Epidermal melanocyte (primary cell): ENCODE data around the gene CDH13.

ENCODE experiments used
- DNase-seq: peaks from one replicate; pipeline ENCODE4 v3.0.0; 2011; ENCODE audit warnings: low spot score; ENCODE audit not compliant: insufficient read length

Gene CDH13

DNA sequence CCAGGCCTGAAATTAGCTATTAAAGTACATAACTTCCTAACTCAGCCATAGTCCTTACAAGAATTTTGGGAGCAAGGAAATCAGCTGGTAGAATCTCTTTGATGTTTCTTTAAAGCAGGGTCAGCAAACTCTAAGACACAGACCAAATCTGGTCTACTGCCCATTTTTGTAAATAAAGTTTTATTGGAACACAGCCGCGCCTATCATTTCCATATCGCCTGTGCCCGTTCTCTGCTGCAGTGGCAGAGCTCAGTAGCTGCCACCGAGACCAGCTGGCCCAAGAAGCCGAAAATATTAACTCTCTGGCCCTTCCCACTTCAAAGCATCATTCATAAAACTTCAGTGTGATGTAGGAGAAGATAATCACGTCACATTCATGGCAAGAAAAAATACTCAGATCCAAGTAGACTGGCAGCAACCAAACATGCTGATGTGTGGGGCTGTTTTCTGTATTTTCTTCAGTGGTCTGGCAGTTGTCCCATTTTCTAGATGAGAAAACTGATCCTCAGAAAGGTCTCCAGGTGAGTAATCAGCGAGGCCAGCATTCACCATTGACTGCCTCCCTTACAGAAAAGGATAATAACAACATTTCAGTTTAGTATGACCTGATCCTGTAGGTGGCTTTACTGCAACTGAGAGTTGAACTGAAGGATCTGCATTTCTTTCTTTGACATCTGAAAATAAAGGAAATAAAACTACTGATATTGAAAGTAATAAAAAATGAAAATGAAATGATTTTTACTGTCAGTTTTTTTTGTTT lies 1163.1 kb downstream of the CDH13 start:
- no peak for DNase-seq

DNA sequence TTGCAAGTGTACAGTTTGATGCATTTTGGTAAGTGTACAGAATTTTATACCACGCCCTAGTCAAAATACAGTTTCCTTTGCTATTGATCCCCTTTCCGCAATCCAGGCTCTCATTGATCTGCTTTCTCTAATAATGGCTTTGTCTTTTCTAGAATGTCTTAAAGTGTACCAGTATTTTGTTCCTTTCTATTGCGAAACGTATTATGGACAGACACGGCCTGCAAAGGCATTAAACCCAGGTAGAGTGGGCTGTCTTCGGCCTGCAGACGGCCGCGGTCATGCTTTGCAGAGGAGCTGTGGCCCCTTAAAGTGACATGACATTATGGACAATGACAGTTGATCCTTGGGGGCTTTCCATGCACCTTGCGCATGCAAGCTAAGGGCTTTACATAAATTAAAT lies 1165.1 kb downstream of the CDH13 start:
- DNase-seq, result no peak

DNA sequence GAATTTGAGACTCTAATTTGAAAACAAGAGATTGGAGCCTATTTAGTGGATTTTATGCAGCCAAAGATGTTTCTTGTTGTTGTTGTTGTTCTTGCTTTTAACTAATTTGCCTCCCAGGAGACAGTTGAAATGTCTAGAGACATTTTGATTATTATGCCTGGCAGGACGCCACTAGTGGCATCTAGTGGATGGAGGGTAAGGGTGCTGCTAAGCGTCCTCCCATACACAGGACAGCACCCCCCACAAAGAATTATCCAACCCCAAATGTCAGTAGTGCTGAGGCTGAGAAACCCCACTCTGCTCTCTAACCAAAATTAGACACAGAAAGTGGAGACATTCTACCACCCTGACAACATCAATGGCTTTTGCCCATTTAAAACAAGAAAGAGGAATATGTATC lies 1165.6 kb downstream of the CDH13 start:
- no peak for DNase-seq

DNA sequence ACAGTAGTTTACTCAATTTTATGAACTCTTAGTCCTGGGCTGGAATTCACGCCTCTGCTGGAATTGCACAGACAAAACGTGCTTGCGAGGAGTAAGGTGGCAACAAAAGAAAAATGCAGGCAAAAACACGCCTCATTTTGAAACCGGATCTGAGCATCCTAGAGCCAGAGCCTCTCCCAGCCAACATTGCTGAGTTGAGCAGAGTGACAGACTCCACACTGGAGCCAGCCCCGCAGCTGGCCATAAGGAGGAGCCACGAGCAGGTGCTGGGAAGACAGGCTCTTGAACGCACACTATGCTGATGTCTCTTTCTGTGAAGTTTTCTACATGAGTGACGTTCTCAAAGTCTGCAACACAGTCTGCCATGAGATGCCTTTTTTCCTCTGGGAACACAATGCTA lies 1166.4 kb downstream of the CDH13 start:
- no peak for DNase-seq

DNA sequence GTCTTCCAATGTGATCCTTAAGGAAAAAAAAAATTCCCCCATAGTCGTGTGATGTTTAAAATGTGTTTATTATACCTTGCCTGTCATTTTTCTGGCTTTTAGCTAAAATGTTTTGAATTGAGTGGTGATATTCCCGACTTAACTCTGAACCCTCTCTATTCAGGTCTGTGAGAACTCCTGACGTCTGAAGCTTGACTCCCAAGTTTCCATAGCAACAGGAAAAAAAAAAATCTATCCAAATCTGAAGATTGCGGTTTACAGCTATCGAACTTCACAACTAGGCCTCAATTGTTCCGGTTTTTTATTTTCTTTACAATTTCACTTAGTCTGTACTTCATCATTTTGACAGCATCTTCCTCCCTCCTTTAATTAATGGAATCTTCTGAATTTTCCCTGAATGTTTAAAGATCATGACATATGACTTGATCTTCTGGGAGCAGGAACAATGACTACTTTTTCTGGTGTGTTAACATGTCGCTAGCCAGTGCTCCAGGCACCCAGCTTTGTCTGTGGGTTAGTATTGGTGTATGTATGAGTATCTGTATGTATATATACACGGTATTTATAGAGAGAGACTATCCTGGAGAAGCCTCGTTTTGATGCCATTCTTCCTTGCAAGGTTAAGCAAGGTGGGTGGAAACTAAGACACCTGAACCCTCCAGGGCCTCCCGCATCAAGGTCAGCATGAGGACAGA lies 1168.2 kb downstream of the CDH13 start:
- DNase-seq, result no peak

DNA sequence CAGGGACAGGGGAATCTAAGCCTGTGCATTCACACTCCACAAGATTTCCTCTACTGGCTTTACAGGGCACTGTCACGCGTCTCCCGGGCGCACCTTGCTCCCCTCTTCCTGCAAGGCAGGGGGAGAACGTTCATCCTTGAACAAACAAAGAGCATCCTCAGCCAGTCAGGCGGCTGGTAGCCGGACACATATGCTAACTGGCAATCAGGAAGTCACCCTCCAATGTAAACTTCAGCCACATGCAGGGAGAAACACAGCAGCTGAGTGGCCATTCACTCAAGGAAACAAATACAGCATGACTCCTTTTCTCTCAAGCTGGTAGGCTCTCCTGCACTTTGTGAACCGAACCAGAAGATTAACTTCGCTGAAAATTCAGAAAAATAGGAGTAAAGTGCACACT lies 1170.2 kb downstream of the CDH13 start:
- no peak for DNase-seq

DNA sequence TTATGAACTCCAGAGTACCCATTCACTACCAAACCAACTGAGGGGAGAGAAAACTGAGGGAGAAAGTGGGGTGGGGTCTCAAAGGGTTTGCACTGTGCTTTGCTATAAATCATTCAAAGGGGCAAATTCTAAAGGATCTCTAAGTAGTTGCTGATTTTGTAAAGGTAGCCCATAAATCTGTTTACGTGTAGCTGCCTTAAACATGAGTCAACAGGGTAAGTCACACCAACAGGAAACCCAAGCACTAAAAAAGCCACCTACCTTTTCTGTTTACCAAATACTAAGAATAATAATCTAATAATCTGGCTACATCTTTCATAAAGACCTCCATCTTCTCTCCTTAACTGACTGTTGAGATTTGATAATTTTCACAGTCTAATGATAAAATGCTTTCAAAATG lies 1172.6 kb downstream of the CDH13 start:
- no peak for DNase-seq

DNA sequence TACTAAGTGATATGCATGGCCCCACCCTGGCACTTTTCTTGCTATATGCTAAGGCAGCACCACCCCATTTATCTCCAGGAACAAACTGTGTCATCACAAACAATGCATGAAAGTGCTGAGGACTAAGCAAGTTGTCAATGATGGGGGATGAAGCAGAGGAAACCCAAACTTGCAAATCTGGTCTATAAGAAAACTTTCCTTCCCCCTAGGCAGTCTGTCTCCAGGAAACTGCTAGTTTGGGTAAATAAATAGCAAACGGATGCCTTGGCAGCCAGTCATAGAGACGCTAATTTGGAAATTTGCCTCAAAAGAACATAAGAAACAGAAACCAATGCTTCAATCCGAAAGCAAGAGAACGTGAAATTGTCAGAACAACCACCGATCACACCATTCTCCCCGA lies 1175.4 kb downstream of the CDH13 start:
- peak; percentile 55 for DNase-seq

DNA sequence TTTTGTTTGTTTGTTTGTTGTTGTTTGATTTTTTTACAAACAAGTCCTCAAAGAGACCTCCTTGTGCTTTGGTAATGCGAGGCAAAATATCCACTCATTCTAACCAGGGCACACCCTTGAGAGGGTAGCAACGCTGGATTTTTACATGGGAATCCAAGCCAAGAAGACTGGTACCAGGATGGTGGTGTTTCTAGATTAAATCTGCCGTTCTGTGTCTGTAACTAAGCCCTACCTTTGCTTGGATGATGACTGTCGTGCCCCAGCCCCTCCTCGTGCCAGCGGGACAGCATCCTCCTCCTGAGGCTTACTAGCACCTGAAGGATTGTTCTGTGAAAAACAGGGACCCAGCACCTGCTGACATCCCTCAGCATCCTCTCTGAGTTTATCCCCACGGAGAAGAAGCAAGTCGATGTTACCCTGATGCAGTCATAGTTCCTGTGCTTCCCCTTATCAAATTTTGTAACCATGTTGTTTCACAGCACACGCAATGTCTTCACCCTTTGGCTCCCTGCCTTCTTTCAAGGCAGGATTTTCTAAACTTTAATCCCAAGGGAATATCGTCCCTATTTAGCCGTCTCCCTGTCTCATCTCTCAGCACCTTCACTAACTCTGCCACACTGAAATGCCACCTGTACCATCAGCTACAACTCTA lies 1175.9 kb downstream of the CDH13 start:
- DNase-seq, result no peak

DNA sequence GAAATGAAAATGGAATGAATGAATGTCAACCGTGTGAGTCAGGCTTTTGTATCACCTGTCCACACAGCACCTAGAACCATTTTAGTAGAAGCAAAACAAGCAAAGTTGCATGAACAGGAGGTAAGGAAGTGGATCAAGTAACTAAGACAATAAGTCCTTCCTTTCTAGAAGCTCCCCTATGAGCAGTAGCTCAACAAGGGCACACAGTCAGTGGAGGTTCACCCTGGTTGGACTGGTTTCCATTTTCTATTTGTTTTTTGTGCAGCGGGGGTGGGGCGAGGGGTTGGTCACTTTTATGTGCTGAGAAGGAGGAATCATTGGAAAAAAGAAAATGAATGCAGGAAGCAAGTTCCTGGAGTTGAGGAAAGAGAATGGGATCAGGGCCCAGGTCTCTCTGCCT lies 1177.0 kb downstream of the CDH13 start:
- DNase-seq, result no peak

DNA sequence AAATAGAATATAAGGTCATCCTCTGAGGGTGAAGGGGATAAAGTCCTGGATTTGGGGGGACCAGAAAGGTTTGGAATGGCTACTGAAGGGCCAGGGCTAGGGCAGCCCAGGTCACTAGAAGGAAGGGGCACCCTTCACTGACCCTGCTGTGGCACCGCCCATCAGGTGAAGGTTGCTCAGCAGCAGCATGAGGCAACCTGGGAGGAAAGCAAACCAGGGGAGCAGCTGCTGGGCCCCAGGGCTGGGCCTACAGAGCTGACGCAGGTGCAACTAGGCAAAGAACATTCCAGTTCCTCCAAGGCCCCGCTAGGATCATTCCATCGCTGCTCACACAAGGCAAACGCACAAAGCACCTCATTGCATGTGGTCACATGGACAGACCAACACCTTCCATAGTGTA lies 1177.6 kb downstream of the CDH13 start:
- DNase-seq, result no peak

DNA sequence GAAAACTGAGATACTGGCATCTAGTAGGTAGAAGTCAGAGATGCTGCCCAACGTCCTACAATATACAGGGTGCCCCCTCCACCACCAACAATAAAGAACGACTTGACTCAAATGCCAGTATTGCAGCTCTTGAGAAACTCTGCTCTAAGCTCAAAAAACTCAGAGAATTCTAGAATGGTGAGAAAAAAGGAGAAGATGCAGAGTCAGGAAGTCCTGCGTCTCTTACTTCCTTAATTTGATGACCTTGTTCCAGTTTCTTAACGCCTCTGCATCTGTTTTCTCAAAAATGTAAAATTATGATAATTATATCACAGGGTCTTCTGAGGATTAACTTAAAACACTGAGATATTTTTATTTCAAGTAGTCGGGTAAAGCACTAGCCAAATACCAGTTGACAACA lies 1179.3 kb downstream of the CDH13 start:
- no peak for DNase-seq

DNA sequence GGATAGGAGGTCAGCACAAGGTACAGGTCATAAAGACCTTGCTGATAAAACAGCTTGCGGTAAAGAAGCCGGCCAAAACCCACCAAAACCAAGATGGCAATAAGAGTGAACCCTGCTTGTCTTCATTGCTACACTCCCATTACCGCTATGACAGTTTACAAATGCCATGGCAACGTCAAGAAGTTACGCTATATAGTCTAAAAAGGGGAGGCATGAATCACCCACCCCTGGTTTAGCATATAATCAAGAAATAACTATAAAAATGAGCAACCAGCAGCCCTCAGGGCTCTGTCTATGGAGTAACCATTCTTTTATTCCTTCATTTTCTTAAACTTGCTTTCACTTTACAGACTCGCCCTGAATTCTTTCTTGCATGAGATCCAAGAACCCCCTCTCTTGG lies 1180.0 kb downstream of the CDH13 start:
- DNase-seq, result no peak

DNA sequence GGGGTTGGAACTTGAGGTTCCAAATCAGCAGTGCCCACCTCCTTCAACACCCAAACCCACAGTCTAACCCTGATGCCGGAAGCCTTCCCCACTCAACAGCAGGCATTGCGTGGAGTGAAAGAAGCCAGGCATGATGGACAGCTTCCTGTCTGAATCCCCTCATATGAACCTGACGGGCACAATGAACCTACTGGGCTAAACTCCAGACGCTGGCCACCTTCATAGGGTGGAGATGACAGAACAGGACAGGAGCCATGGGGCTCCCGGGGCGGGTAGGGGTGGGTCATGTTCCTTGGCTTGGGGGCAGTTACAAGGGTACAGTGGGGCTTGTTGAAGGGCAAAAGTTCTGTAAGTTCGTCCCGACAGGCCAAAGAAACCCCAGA lies 1180.5 kb downstream of the CDH13 start:
- no peak for DNase-seq

DNA sequence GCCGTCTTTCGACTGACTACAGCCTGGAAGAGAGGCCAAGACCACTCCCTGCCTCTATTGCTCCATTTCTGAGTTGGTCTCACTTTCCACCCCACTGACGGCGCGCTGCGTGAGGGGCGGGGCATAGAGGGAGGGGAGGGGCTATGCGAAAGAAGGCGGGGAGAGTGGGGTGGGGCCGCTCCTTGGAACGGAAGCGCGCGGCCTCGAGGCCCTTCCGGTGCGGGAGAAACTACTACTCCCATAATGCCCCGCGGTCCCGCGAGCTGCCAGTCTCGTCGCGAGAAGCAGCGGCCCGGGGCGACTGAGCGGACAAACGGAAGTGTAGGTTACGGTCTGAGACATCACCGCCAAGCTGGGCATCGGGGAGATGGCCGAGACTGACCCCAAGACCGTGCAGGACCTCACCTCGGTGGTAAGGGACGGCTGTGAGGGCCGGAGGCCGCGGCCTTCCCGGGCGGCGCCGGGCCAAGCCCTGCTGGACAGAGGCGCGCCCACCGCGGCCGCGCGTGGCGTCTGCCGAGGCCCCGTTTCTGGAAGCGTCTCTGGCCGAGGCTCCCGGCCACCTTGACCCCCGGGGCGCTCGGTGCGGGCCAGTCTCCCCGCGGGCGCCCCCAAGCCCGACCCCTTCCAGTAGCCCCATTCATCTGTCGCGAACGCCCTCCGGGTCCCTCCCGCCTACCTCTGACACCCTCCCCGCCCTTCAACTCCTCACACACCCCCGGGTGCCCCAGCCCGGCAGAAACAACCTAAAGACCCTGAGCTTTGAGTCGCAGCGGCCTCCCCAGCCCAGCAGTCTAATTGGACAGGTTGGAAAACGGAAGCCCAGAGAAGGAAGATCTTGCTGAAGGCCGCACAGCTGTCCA lies 1181.2 kb downstream of the CDH13 start, which contains the start of gene HSBP1:
Gene HSBP1 (plus strand): TSS at position 269 of the 863 bp plus-strand sequence. CDS start 99 bp downstream, at position 368.
- DNase-seq, result peak; percentile 88

DNA sequence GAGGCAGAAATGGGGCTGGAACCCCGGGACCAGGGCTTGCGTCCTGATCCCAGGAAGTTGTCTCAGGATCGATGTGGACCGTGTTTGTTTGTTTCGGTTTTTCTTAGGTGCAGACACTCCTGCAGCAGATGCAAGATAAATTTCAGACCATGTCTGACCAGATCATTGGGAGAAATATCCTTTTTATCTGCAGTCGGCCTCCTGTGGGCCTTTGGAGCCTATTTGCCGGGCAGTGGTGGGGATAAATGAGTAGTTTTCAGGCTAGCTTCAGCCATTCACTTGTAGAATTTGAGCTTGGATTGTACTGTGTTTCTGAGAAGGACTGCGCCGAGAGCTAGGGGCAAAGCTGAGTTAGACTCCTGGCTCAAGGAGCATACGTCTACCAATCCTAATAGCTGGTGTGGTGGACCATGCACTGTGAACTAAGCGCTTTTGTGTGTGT lies 1181.8 kb downstream of the CDH13 start:
- DNase-seq, result no peak

DNA sequence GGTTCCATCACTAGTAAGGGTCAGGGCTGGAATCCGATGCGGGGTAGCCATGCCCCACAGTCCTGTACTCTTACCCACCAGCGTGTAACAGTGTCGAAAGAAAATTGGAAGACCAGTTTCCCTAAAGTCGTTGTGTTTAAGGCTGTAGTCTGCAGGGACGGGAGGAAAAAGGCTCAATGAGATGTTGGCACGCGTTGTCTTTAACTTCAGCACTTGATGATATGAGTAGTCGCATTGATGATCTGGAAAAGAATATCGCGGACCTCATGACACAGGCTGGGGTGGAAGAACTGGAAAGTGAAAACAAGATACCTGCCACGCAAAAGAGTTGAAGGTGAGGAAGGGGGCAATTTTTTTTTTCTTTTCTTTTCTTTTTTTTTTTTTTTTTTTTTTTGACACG lies 1182.3 kb downstream of the CDH13 start:
- no peak for DNase-seq

DNA sequence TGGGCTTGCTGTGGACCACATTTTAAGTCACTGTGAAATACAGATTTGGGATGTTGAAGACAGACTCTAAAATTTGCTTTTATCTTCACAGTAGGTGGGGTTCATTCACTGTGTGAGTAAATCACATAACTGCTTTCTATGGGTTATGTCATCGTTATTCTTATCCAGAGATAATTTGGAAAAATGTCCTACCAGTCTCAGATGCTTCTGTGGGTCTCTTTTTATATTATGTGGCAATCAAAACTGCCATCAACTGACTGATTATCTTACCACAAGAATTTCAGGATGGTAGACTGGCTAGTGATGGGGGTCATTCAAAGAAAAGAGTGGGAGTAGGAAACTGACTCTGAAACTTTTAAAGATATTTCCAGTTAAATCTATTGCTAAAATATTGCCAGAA lies 1184.1 kb downstream of the CDH13 start:
- DNase-seq, result no peak

DNA sequence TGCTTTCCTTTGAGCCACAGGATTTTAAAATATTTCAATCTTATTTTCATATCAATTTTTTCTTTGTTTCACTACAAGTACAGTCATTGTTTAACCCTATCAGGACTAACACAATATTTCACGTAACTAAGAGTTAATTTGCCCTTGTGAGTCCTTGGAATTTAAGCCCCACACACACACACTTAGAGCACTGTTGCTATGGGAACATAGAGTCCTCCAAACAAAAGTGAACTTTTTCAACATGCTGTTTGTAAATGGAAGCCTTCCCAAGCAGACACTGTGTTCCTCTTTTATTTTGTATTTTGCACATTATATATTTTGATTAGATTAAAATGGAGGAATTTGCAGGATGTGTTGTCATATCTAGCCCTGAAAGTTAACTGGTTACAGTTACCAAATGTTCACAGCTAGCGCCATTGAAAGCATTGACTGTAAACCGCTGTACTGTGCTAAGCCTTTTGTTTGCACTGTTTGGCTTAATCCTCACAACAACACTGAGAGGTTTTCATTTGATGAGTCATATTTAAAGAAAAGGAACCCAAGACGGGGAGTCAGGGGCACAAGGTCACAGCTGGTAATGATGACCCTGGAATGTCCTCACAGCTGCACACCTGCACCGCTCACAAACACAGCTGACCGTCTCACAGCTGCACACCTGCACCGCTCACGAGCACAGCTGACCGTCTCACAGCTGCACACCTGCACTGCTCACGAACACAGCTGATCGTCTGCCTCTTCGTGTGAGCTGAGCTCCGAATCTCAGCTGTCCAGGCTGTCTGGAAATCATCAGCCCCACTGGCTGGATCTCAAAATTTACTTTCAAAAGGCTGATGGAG lies 1187.3 kb downstream of the CDH13 start:
- no peak for DNase-seq

DNA sequence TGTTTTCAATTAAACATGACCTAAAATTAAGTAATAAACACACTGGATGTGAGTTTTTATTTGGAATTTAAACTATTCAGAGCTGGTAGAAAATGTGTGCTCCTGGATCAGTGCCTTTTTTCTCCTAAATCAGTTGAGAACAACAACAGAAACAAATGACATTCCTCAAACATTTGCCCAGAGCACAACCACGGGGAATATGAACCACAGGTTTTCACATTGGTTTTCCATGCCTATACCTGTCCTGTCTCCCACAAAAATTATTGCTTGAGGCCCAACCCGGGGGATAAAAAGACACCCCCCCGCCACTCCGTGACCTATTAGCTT lies 1187.9 kb downstream of the CDH13 start:
- peak; percentile 34 for DNase-seq

DNA sequence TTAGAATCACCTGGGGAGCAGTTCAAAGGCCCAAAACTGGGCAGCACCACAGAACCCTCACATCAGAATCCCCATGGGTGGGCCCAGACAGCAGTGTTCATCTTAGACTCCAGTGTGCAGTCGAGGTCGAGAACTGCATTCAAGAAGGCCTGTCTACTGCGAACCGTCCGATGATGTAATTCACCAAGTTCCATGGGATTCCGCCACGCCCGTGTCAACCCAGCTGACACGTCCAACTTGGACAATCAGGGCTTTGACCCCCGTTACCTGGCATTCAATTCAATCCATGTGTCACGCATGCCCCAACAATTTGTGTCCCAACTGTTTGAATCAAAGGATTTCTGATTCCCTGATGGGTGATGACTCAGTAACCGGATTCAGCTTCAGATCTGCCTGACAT lies 1190.3 kb downstream of the CDH13 start:
- DNase-seq, result no peak
